Stimulated activated CD4-positive, alpha-beta T cell treated with anti-CD3 and anti-CD28 coated beads, TNF-alpha, amount 100 ng/mL, for 4 hours (primary cell): ENCODE measurements around the gene RHBDF2.

ENCODE experiments used
- DNase-seq, 3 experiments: peaks; one replicate each; pipeline ENCODE4 v3.0.0-alpha.2; 2020; ENCODE audit warnings: low read depth in 3 of 3

RHBDF2 gene

DNA sequence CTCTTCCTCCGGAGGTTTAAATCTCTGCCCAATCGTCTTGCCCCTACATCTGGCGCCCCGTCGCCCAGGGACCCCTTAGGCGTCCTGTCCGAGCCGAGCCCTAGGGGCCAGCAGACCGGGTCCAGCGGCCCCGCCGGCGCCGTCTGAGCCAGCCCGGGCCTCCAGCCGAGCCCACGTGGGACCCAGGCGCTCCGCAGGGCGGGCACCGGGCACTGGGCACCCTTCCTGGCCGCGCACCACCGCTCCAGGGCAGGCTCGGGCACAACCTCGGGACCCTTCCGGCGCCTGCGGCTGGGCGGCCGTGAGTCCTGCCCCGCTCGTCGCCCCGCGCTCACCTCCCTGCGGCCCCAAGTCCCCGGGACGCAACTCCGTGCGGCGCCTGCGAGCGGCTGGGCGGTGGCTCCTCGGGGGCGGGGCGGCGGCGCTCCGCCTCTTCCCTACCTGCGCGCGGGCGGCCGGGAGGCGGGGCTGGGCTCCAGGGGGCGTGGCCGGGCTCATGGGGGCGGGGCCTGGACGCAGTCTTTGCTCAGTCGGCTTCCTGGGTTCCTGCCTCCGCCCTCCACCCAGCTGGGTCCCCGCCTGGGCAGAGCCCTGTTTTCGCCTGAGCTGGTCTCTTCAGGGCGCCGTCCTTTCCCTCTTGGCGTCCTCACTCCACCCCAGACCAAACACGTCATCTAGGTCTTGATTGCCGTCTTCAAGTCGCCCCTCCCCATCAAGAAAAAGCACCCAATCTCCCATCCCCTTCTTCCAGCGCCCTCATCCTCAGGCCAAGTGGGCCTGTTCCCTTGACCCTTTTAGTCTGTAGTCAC is at the start of gene RHBDF2:
Gene RHBDF2, minus strand, starts transcription at position 406 of the 809 bp plus-strand sequence. CDS start 19,899 bp downstream, outside the sequence.
- DNase-seq = peak; percentile 95 to 96 (median 96)

DNA sequence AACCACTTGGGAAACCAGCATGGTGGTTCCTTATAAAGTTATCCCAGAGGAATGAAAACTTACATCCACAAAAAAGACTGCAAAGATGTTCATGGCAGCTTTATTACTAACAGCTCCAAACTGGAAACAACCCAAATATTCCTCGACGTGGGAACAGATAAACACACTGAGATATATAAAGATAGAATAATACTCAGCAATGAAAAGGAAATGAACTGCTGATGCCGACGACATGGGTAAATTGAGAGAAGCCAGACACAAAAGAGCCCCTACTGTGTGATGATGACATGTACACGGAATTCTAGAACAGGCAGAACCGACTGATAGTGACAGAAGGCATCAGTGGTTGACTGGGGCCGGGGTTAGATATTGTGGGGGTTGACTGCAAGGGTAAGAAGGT is 48.3 kb upstream of the RHBDF2 start:
- DNase-seq = no peak

GRCh38 chr17:76549215-76549518 is 47.9 kb upstream of the RHBDF2 start:
- no peak for DNase-seq

DNA sequence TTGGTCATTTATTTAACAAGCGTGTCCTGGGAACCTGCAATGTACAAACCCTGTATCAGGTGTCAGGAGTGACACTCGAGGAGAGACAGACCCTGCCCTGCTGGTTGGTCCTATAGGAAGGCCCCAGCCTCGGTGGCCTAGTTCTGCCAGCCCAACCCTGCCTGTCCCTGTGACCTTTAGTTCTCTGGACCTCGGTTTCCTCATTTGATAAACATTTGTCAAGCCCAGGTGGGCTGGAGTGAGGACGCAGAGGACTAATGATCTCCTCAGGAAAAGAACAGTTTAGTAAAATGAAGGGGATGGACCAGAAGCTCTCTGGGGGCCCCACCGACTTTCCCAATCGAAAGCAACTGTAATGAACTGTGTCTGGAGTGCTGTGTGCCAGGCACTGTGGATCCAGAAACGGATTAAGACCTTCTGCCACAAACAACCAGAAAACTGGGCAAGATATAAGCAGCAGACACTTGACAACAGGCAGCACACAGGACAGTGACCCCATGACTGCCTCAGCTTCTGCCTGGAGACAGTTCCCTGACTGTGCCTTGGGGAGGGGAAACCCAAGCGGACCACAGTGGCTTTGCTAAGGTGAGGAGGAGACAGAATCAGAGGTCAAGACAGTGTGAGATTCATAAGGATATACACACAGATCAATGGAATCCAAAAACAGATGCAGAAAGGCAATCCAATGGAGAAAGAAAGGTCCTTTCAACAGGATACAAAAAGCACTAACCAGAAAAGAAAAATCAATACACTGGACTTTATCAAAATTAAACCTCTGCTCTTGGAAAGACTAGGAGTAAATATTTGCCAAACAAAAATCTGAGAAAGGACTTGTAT is 47.4 kb upstream of the RHBDF2 start:
- DNase-seq = no peak

GRCh38 chr17:76547642-76548202 is 46.5 kb upstream of the RHBDF2 start:
- no peak for DNase-seq

GRCh38 chr17:76547183-76547641 is 46.0 kb upstream of the RHBDF2 start:
- DNase-seq = peak in 1 of 3 experiments; percentile 32

DNA sequence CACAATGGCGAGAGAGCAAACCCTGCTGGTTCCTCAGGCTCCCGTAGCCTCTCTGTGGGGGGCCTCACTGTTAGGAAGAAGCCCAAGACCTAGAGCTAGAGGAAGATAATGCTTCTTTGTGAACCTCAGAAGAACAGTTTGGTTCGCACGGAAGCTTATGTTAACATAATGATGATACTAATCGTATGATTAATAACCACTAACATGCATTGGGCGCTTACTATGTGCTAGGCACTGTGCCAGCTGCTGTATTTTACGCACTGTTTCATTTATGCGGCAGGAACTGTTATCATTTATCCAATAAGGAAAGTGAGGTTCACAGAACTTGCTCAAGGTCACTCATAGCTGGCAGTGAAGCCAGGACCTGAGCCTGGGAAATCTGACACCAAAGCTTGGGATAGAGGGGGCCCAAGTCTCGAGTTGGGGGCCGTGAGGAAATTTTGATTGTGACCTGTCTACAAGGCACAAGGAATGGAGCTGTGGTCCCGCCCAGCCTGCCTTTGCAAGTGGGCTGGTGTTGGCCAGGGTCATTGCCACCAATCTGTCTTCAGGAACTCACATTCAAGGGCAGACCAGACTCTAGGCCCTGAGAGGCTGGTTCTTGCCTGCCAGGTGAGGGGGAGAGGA is 45.4 kb upstream of the RHBDF2 start:
- no peak for DNase-seq

DNA sequence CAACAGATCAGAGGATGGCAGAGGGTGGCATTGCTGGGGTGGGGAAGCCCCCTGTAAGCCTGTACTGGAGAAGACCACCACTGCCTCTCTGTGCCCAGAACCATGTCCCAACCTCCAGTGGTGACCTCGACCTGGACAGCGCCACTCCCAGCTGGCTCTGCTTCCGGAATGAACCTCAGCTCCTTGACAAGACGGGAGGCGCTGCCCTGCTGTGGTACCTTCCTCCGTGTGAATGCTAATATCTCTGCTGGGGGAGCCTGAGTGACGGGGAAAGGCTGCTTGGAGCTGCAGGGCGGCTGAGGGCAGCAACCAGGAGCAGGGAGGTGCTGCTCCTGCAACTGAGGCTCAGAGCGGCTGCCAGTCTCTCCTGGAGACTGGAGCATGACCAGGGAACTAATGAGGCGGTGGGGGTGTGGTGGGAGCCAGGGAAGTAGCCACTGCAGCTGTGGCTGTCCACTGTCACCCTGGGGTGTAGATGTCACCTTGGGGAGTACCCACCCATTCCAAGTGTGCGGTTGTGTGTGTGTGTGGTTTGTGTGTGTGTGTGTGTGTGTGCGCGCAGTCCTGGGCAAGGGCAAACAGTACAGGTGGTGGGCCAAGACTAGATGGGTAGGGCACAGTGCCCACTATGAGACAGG is 44.8 kb upstream of the RHBDF2 start:
- DNase-seq = no peak

DNA sequence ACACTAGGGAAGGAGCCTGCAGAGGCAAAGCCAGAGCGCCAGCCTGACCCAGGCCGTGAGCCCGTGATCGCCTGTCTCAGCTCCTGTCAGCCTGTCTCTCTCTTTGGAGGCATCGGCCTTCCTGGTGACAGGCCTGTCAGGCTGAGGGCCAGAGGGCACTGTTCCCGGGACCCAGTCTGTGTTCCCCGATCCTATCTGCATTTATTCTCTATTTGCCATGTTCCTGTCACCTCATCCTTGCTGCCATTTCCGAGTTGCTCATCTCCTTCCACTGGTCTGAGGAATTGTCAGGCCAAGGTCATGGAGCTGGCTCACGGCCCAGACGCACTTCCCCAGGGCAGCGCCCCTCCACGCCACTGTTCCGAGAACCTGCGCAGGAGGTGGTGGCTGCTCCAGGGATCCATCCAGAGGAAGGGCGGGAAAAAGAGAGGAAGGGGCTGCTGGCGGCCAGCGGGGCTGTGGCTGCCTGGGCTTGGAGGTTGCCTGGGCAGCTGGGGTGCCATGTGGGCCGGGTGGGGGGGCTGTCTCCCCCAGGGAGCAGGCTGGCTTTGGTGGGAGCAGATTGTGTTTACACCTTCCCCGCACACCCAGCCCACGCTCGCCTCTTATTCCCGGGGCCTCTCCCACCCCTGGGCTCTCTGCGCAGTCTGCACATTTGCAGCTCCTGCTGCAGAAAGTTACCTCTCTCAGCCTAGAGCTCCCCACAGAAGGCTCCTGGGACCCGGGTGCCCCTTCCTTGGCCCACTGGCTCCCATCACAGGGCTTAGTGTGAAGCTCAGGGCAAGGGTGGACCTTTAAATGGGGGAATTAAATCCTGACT is 43.5 kb upstream of the RHBDF2 start:
- no peak for DNase-seq

GRCh38 chr17:76543826-76544545 is 42.8 kb upstream of the RHBDF2 start:
- no peak for DNase-seq

- no peak for DNase-seq
Observed at GRCh38 chr17:76543482-76543825, 42.2 kb upstream of the RHBDF2 start.

DNA sequence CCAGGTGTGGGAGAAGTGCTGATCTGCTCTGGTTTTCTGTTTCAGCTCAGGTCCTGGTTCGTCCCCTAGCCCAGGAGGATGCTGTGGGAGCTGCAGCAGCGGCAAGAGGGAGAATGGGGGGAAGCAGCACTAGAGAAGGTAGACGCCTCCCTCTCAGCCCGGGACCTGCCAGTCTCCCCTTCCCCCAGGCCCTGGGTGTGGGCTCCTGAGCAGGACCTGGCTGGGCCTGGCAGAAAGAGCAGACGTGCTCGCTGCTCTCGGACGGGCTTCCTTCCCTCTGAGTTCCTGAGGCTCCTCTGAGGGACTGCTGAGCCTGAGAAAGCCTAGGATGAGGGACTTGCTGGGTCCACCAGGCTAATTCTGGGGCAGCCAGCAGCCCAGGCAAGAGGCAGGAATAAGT is 41.8 kb upstream of the RHBDF2 start:
- DNase-seq = no peak

DNA sequence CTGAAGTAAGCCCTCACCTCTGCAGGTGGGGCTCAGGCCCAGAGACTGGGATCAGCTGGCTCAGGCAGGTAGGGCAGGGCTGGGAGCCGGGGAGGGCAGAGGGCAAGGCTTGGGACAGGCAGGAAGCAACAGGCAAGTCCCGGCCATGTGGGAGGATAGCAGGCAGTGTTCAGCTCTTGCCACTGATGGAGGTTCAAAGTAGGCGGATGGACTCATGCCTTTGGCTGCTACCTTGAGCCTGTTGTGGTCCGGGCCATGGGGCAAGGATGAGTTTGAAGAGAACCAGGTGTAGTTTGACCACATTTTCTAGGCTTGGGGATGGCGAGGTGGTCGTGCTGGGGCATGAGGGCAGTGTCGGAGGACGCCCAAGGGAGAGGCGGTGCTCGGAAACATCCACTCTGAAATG is 41.3 kb upstream of the RHBDF2 start:
- DNase-seq = no peak

DNA sequence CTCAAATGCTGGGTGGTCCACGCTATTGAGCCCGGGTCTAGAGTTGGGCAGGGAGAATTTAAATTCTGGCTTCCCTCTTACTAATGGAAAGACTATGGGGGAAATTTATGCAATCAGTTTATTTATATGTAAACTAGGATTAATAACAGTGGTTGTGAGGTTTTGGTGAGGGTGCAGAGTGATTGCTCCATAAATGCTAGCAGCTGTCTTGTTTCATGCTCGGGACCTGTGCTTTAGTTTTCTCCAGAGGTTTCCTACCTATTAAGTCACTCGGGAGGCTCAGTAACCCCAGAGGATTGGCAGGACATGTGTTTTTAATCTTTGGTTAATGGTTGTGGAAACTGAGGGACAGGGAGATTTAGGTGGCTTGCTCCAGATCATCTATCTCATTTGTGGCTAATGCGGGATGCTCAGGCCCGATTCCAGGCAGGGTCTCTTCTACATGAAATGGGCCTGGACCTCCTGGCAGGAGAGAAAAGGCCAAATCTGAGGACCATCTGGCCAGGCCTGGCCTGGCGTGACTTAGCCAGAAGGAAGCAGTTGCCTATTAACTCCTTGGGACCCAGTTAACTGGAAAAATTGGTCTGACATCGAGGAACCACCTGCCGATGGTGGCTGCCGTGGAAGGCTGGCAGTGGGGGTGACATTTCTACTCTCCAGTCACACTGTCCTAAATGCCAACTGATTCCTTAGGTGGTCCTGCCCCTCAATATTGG is 40.7 kb upstream of the RHBDF2 start:
- DNase-seq = no peak

- DNase-seq = no peak
Observed at GRCh38 chr17:76540381-76541300, 39.4 kb upstream of the RHBDF2 start.

GRCh38 chr17:76539631-76540271 is 38.5 kb upstream of the RHBDF2 start, which contains the start of gene PRCD:
PRCD (plus strand) TSS chr17:76540044; CDS start chr17:76540142, 98 bp downstream.
- DNase-seq = no peak

- DNase-seq = no peak
Observed at GRCh38 chr17:76538941-76539570, 37.8 kb upstream of the RHBDF2 start.
